COLO829 (cell line): Measurements from ENCODE around the gene NAV2.

Experiments
- DNase-seq: peaks from one replicate; pipeline ENCODE4 v3.0.0; 2012; ENCODE audit warnings: low spot score

NAV2 gene

DNA sequence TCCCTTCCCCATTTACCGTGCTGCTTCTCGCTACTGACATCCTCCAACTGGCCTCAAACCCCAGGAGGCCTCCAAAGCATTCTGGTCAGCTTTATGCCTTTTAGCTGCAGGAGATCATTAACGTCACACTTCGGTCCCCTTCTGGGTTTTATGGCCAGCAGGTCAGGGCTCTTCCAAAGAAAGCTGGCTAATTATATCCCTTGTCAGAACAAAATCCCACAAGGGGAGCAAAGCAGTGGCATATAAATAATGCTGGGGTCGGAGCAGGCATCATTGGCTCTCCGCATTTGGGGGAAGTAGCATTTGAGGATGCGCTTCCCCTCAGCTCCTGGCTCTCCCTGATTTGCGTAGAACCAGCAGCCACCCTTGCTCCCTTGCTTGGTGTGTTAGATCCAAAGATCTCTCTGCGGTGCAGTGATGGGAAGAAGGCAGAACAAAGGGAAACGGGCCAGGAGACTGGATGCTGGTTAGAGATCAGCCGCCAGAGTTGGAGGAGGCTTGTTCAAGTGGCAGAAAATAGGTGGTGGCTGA lies 330.2 kb downstream of the NAV2 start:
- DNase-seq, result no peak

DNA sequence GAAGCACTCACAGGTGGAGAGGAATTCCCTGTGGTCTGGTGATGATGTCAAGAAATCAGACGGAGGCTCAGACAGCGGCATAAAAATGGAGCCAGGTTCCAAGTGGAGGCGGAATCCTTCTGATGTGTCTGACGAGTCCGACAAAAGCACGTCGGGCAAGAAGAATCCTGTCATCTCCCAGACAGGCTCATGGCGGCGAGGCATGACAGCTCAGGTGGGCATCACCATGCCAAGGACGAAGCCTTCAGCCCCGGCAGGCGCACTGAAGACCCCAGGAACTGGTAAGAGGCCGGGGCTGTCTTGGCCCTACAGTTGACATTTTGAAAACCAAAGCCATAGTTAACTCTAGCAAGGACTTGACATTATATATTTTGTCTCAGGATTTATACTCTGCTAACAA lies 331.4 kb downstream of the NAV2 start:
- no peak for DNase-seq

DNA sequence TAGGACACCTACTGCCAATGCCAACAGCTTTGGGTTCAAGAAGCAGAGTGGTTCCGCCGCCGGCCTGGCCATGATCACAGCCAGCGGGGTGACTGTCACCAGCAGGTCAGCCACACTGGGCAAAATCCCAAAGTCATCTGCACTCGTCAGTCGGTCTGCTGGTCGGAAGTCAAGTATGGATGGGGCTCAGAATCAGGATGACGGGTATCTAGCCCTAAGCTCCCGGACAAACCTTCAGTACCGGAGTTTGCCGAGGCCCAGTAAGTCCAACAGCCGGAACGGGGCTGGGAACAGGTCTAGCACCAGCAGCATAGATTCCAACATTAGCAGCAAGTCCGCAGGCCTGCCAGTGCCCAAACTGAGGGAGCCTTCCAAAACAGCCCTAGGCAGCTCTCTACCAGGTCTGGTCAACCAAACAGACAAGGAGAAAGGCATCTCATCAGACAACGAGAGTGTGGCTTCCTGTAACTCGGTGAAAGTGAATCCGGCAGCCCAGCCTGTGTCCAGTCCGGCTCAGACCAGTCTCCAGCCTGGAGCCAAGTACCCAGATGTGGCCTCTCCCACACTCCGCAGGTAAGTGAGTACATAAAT lies 332.6 kb downstream of the NAV2 start:
- no peak for DNase-seq

DNA sequence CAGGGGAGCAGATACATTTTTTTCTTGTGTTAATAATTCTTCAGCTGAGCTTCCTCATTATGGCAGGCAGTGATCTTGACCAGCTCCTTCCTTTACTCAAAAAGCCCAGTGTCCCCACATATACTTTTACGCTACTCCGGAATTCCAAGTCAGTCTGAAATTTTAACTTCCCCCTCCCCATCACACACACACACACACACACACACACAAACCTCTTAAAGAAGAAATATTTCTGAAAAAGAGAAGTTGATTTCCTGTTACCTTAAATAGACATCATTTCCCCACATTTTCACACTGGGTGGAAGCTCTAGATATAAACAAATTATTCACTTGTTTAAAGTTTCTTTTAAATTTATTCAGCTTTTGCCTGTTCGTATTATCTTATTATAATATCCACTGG lies 333.8 kb downstream of the NAV2 start:
- no peak for DNase-seq

GRCh38 chr11:20047006-20047768 lies 334.6 kb downstream of the NAV2 start:
- no peak for DNase-seq

DNA sequence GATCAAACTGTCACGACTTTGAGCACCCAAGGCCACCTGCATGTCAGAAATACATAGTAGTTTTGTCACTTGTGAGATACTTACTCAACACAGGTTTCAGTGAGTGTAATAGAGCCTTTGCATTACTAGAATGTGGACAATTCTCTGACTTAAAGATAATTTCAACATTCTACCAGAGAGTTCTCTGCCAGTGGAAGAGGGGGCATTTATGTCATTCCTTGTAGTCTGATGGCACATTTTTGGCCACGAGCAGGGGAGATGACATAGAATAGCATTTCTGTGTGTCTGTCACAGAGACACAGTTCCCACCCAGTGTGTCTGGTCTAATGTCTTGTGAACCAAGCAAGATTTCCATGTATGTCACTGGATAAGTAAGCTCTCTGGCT lies 335.1 kb downstream of the NAV2 start:
- no peak for DNase-seq

GRCh38 chr11:20048246-20048645 lies 335.6 kb downstream of the NAV2 start:
- DNase-seq, result no peak

- DNase-seq, result no peak
Observed at GRCh38 chr11:20048707-20049106, 336.1 kb downstream of the NAV2 start.

DNA sequence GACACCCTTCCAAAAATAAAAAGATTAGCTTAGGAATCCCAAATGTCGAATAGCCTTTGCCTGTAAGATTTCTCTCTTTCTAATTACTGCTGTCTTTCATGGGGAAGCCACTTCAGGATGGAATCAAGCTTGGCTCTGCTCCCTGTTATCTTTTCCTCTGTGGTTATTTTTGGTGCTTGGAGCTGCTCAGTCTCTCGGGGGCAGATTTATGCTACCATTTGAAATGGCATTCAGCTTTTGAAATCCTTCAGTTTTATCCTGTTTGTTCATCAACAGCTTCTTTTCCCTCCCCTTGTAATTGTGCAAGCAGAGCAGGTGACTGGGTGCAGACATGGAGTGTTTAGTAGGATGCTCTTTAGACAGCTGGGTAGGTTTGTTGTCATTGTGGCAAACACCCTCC lies 336.6 kb downstream of the NAV2 start:
- DNase-seq, result no peak

- no peak for DNase-seq
Observed at GRCh38 chr11:20050048-20050447, 337.4 kb downstream of the NAV2 start.

- peak; percentile 14 for DNase-seq
Observed at GRCh38 chr11:20050551-20051333, 338.1 kb downstream of the NAV2 start.

- DNase-seq, result no peak
Observed at GRCh38 chr11:20051469-20052399, 339.1 kb downstream of the NAV2 start.

GRCh38 chr11:20053572-20053971 lies 340.9 kb downstream of the NAV2 start:
- DNase-seq, result no peak

GRCh38 chr11:20054584-20054983 lies 341.9 kb downstream of the NAV2 start:
- no peak for DNase-seq

DNA sequence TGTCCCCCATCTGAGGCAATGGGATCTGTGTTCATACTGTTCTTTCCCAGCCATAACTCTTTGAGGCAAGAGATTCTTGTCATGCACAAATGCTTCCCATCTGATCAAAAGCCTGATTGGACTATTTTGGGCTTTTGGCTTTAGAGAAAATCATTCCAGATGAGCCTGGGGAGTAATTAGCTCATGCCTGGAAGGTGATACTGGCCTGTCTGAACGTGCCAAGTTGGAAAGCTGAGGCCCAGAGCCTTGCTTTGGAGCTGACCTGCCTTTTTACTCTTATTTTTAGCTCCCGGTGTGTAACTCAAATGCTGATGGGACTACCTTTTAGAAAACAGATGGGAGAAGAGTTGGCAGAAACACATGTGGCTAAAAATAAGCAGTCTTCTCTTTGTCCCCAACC lies 342.7 kb downstream of the NAV2 start:
- DNase-seq, result no peak

DNA sequence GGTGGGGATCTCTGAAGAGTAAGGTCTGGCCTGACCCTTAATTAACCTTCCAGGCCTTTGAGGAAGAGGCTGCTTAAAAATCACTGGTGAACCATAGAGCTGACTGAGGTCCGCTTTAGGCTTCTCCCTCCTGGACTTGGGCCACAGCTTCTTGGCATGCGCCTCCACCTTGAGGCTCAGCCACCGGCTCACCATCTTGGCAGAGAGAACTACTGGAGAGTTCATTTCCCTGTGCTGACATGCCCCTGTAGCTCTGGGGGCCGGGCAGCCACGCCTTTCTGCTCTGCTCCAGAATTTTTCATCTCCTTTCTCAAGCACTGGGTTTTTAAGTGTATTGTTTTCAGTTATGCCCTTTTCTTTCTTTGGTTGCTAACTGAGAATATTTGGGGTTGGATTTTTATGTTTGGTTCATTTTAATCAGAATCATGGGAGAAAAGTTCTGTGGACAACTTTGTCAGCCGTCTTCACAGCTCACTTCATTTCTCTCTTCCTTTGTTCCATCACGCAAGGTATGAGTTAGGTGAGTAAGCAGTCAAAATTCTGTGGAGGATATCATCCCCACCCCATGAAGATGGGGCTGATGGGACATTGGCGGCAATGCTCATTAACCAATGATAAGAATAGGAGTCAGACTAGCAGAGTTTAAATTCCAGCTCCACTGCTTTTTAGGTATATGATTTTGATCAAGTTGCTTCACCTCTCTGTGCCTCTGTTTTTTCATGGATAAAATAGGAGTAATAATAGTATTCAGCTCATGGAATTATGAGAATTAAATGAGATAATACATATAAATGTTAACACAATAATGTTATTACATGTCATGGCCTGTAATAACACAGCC lies 343.7 kb downstream of the NAV2 start:
- DNase-seq, result no peak

DNA sequence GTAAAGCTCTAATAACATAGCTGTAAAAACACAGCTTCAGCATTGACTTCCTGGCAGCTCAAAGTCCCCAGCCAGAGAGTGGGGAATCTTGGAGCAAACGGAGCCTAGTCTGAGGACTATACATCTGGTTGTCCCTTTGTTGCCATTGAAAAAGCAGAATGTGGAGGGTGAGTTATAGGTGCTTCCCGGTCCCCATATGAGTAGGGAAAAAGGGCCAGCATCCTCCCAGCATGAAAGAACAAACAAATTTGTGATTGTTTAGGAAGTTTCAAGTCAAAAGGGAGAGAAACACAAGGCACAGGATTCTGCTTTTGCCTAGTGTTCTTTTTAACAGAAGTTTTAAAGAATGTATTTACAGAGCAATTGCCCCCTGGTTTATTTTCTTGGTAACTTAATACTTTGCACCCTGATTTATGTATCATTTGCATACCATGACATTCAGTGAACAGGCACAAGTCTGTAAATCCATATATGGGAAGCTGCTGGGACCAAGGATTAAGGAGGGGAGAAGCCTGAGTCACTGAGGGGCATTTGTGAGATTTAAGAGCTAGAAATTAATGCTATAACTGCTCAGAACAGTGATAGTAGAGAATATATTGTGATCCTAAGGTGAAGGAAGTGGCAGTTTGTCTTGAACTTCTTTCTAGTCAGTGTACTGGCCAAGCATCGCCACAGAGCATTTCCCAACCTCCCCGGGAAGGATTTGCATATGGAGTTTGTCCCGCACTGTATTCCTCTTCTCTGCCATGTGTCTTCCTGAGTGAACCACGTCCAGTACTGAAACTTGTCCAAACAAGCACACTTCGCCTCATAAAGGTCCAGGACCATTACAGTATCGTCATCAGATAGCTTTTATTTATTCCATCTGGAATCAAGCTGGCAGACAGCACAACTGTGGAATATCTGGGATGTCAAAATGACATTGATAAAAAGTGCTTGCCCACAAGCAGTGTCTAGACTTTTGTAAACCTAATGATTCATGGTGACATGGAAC lies 344.6 kb downstream of the NAV2 start:
- no peak for DNase-seq

DNA sequence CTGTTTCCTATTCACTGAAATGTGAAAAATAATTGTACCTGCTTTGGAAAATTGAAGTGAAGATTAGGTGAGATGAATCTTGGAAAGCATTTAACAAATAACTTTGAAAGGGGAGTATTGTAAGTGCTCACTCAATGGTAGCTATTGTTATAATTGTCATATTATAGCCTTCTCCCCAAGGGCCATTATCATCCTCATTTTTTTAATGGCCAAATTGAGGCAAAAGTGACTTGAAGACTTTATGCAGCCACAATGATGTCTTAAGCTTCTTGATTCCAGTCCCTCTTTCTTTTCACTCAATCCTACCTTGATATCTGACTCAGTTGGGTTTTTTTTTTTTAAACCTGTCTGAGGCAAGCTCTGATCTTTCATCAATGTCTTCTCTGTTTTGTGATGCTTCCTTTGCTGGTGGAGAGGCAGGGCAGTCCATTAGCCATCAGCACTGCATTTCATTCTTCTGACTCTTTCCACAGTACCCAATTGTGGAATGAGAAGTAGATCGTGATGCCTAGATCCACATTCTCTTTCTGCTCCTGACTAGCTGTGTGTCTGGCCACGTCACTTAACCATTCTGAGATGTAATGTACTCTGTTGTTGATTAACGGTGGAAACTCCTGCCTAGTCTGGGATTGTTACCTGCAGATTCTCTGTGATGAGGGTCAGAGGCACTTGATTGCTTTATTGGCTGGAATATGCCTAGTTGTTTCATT lies 346.3 kb downstream of the NAV2 start:
- no peak for DNase-seq

DNA sequence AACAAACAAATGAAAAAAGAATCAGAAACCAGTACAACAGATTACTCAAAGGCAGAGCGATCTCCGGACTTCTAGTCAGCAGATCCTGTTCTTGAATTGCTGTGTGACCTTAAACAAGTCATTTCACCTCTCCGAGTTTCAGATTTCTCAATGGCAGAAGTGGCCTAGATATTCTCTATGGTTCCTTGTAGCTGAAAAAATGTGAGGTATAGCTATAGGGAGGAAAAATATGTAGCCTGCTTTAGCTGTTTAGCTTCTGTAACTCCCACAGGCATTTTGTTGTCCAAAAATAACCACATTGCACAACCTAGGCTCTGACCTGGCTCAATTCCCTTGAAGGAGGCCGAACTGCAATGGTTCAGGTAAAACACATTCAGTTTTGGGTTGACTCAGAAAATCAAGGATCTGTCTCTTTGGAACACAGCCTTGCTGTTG lies 347.0 kb downstream of the NAV2 start:
- no peak for DNase-seq
